BLaER1 treated with 17β-estradiol and CSF1 and Interleukin-3, amounts not matched to agents 10 nM and 100 nM (cell line): ENCODE results near the gene NYAP1.

Source experiments
- H3K27ac ChIP-seq, 11 experiments: shearing (Covaris generic); formaldehyde crosslinking; 2 replicates each; pipeline ENCODE4 v1.8.1; 2022
- H3K27me3 ChIP-seq, 11 experiments: shearing (Covaris generic); formaldehyde crosslinking; 2 replicates each; pipeline ENCODE4 v1.8.1; 2022
- H3K36me3 ChIP-seq, 11 experiments: shearing (Covaris generic); formaldehyde crosslinking; 2 replicates each; pipeline ENCODE4 v1.8.1; 2022
- H3K4me1 ChIP-seq, 10 experiments: shearing (Covaris generic); formaldehyde crosslinking; 2 replicates each; pipeline ENCODE4 v1.8.1; 2022
- H3K4me2 ChIP-seq, 11 experiments: shearing (Covaris generic); formaldehyde crosslinking; 2 replicates each; pipeline ENCODE4 v1.8.1; 2022
- H3K4me3 ChIP-seq, 10 experiments: shearing (Covaris generic); formaldehyde crosslinking; 2 replicates each; pipeline ENCODE4 v1.8.1; 2022
- H3K9ac ChIP-seq, 11 experiments: shearing (Covaris generic); formaldehyde crosslinking; 2 replicates each; pipeline ENCODE4 v1.8.1; 2022
- H3K9me3 ChIP-seq, 11 experiments: shearing (Covaris generic); formaldehyde crosslinking; replicated peaks in 1 of 11; 2 replicates each; pipeline ENCODE4 v1.8.1; 2022
- H4K20me1 ChIP-seq, 11 experiments: shearing (Covaris generic); formaldehyde crosslinking; 2 replicates each; pipeline ENCODE4 v1.8.1; 2022
- Cebpa-rat ChIP-seq, 11 experiments: shearing (Covaris generic); IDR thresholded peaks; 2 replicates each; pipeline ENCODE4 v1.8.1; 2022

Gene NYAP1

GRCh38 chr7:100476101-100476780 lies 7.5 kb upstream of the NYAP1 start:
- H3K4me3 ChIP-seq = peak overlapping the region; percentile 74 to 100 (median 96)
- no peaks in the 10 kb centered on the region for H3K9me3 ChIP-seq
- H3K27ac ChIP-seq = peak overlapping the region in 10 of 11 experiments; percentile 82 to 93 (median 90); a peak in 18 of 22 replicates
- peak overlapping the region; percentile 87 to 97 (median 92) for H3K9ac ChIP-seq
- no peaks in the 10 kb centered on the region for H3K27me3 ChIP-seq
- H4K20me1 ChIP-seq = peaks cover 64 to 70% (median 65%) of the 10 kb centered on the region in 11 experiments
- H3K36me3 ChIP-seq = peaks cover 20 to 60% (median 44%) of the 10 kb centered on the region in 11 experiments
- H3K4me2 ChIP-seq = peak overlapping the region; percentile 97 to 100 (median 99)
- peaks cover 62 to 81% (median 79%) of the 10 kb centered on the region in 10 experiments for H3K4me1 ChIP-seq
- no peak for TF ChIP-seq Cebpa-rat (IDR thresholded peaks at IDR 0.05)

GRCh38 chr7:100476903-100477870 lies 6.5 kb upstream of the NYAP1 start:
- H3K4me1 ChIP-seq = peaks cover 54 to 81% (median 76%) of the 10 kb centered on the region in 10 experiments
- peaks cover 15 to 51% (median 37%) of the 10 kb centered on the region in 11 experiments for H3K36me3 ChIP-seq
- no peak for TF ChIP-seq Cebpa-rat (IDR thresholded peaks at IDR 0.05)
- peak overlapping the region; percentile 97 to 100 (median 99) for H3K4me2 ChIP-seq
- H3K27ac ChIP-seq = peak overlapping the region; percentile 64 to 93 (median 89)
- H3K9me3 ChIP-seq = no peaks in the 10 kb centered on the region
- no peaks in the 10 kb centered on the region for H3K27me3 ChIP-seq
- H3K9ac ChIP-seq = peak overlapping the region; percentile 87 to 97 (median 92)
- H4K20me1 ChIP-seq = peaks cover 55 to 61% (median 56%) of the 10 kb centered on the region in 11 experiments
- peak overlapping the region; percentile 74 to 100 (median 96) for H3K4me3 ChIP-seq

- Histone ChIP-seq H4K20me1 (peaks cover 48 to 54% (median 49%) of the 10 kb centered on the region in 11 experiments), H3K4me1 (peaks cover 55 to 81% (median 76%) of the 10 kb centered on the region in 10 experiments), H3K4me2 (peak overlapping the region; percentile 97 to 100 (median 99)), H3K27ac (peak overlapping the region; percentile 64 to 93 (median 89); a peak in 21 of 22 replicates), H3K4me3 (peak overlapping the region; percentile 74 to 100 (median 96)), H3K36me3 (peaks cover 15 to 46% (median 37%) of the 10 kb centered on the region in 11 experiments), H3K9ac (peak overlapping the region; percentile 87 to 97 (median 92)), H3K9me3 (no peaks in the 10 kb centered on the region), H3K27me3 (no peaks in the 10 kb centered on the region)
- no peak for TF ChIP-seq Cebpa-rat (IDR thresholded peaks at IDR 0.05)
Measured at GRCh38 chr7:100477871-100478267, 5.9 kb upstream of the NYAP1 start.

GRCh38 chr7:100478958-100479660 lies 4.6 kb upstream of the NYAP1 start, which contains the start of gene TSC22D4:
Gene TSC22D4 (minus strand): TSS chr7:100479214. CDS start chr7:100478038, 1,176 bp downstream.
- Histone ChIP-seq H3K27ac (peak within 1 kb of the TSS; percentile 73 to 93 (median 89)), H3K4me2 (peak within 1 kb of the TSS; percentile 97 to 100 (median 99)), H3K4me1 (peaks cover 43 to 75% (median 68%) of the 10 kb centered on the region in 10 experiments), H3K27me3 (no peaks in the 10 kb centered on the region), H3K9ac (peak within 1 kb of the TSS; percentile 87 to 97 (median 92)), H3K36me3 (peaks cover 9 to 34% (median 28%) of the 10 kb centered on the region in 11 experiments), H3K4me3 (peak within 1 kb of the TSS; percentile 74 to 100 (median 96)), H4K20me1 (peaks cover 36 to 41% (median 36%) of the 10 kb centered on the region in 11 experiments), H3K9me3 (no peaks in the 10 kb centered on the region)
- no peak for TF ChIP-seq Cebpa-rat (IDR thresholded peaks at IDR 0.05)

- Histone ChIP-seq H3K27me3 (no peaks in the 10 kb centered on the region), H3K4me2 (peak overlapping the region in 8 of 11 experiments; percentile 97 to 100 (median 99); a peak in 13 of 22 replicates), H3K4me1 (peaks cover 33 to 67% (median 55%) of the 10 kb centered on the region in 10 experiments), H3K36me3 (peaks cover 0 to 11% (median 10%) of the 10 kb centered on the region in 11 experiments; a peak in 13 of 22 replicates), H3K27ac (0 out of 22 replicates have a peak overlapping the region, but pooled peaks of 1 of the 11 experiments have one; percentile 18), H3K4me3 (no peak overlapping the region), H3K9me3 (no peaks in the 10 kb centered on the region), H3K9ac (peak overlapping the region in 3 of 11 experiments; percentile 2 to 44 (median 21); a peak in 2 of 22 replicates), H4K20me1 (peaks cover 12 to 22% (median 13%) of the 10 kb centered on the region in 11 experiments)
- TF ChIP-seq Cebpa-rat (IDR thresholded peaks at IDR 0.05) = no peak
Measured at GRCh38 chr7:100481466-100481865, 2.3 kb upstream of the NYAP1 start.

- Histone ChIP-seq H3K36me3 (no peaks in the 10 kb centered on the region), H3K4me3 (peak overlapping the region; percentile 57 to 76 (median 67)), H3K4me2 (peak overlapping the region; percentile 87 to 100 (median 95)), H3K27ac (no peak overlapping the region), H3K27me3 (no peaks in the 10 kb centered on the region), H3K9ac (peak overlapping the region; percentile 62 to 78 (median 75); a peak in 20 of 22 replicates), H4K20me1 (peaks cover 0 to 10% (median under 1%) of the 10 kb centered on the region in 11 experiments; a peak in 14 of 22 replicates), H3K9me3 (no peaks in the 10 kb centered on the region), H3K4me1 (peaks cover 38 to 75% (median 59%) of the 10 kb centered on the region in 10 experiments)
- no peak for TF ChIP-seq Cebpa-rat (IDR thresholded peaks at IDR 0.05)
Measured at GRCh38 chr7:100482728-100483089, 1.0 kb upstream of the NYAP1 start.

- Histone ChIP-seq H3K36me3 (no peaks in the 10 kb centered on the region), H3K27me3 (no peaks in the 10 kb centered on the region), H3K27ac (peak overlapping the region in 3 of 11 experiments; percentile 41 to 57 (median 48); a peak in 4 of 22 replicates), H3K4me2 (peak overlapping the region; percentile 87 to 100 (median 95)), H3K9ac (peak overlapping the region; percentile 62 to 78 (median 75); a peak in 21 of 22 replicates), H3K9me3 (no peaks in the 10 kb centered on the region), H4K20me1 (peaks cover 0 to 7% (median 0%) of the 10 kb centered on the region in 11 experiments; a peak in 2 of 22 replicates), H3K4me3 (peak overlapping the region; percentile 57 to 76 (median 67)), H3K4me1 (peaks cover 38 to 75% (median 60%) of the 10 kb centered on the region in 10 experiments)
- TF ChIP-seq Cebpa-rat (IDR thresholded peaks at IDR 0.05) = no peak
Measured at GRCh38 chr7:100483090-100483721, 521 bp upstream of the NYAP1 start.
